HG03280 (cell line): Measurements from ENCODE around the gene KRTAP5-2.

ENCODE experiments used
- ATAC-seq: cut with Tn5 transposase; IDR thresholded peaks from one replicate; pipeline ENCODE4 v1.9.1; 2021; ENCODE audit warnings: mild to moderate bottlenecking, moderate library complexity; ENCODE audit not compliant: unreplicated experiment

The KRTAP5-2 gene

DNA sequence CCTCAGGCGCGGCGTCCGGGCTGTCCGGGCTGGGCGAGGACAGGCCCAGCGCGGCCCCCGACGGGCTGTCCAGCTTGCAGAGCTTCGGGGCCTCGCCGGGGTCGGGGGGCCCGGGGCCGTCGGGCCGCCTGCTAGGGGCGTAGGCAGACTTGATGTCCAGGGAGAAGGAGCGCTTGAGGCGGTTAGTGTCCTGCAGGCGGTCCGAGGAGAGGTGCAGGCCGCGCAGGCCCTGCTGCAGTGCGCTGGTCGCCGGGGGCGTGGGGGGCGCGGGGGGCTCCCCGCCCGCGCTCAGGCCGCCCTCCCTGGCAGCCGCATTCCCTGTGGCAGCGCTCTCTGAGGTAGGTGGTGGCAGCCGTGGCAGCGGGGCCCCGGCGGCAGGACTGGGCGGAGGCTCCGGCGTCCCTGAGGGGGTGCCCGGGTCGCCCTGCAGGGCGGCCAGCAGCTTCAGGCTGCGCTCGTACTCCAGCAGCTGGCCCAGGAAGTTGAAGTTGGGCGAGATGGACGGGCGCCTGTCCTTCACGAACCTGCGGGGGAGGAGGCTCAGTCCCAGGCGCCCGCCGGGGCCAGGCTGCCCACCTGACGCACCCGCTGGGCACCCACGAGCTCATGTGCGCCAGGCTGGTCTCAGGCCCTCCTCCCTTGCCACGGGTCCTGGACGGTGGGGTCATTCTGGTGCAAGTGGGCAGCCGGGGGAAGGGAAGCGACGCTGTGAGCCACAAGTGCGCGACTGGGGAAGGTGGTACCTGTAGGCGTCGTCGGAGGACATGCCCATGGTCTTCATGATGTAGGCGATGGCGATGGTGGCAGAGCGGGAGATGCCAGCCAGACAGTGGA lies 40.8 kb downstream of the KRTAP5-2 start:
- no peak for ATAC-seq

DNA sequence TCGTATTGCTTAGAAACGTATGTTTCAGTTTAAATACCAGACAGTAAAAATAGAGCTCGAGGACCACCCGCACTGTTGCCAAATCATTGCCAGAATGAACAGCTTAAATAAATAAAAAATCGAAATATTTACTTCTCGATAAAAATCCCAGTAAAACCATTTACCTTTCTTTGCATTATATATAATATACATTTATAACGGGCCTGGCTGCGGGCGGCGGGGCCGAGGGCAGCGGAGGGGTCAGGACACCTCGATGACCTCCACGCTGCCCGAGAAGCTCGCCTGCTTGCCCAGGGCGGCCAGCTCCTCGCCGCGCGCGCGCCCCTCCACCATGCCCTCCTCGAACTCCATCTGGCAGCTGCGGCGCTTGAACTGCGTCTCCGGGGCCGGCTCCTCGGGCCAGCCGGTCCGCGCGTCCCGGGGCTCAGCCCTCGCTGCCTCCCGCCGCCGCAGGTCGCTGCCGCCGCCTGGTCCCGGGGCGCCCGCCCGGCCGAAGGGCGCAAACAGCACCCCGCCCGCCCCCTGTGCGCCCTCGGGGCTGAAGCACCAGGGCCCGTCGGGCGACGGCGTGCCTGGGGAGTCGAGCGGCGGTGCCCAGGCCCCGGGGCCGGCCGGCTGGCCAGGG lies 41.7 kb downstream of the KRTAP5-2 start:
- ATAC-seq, result no peak

DNA sequence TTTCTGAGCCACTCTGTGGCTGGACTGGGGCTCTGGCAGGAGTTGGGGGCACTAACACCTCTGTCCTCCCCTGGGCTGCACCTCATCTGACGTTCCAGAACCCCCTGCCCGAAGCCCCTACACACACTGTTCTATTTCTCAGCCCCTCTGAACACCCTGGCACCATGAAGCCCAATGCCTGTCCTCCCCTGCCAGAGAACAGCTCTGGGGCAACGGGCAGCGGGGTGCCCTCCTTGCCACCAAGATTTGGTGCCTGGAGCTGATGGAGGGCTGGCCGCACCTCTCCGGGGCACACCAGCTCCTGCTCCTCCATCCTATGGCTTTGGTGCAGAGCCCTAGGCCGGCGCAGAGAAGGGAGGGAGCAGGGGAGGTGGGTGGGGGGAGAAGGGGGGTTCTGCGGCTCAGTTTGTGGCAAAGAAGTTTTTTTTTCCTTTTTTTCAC lies 42.4 kb downstream of the KRTAP5-2 start:
- ATAC-seq, result no peak

DNA sequence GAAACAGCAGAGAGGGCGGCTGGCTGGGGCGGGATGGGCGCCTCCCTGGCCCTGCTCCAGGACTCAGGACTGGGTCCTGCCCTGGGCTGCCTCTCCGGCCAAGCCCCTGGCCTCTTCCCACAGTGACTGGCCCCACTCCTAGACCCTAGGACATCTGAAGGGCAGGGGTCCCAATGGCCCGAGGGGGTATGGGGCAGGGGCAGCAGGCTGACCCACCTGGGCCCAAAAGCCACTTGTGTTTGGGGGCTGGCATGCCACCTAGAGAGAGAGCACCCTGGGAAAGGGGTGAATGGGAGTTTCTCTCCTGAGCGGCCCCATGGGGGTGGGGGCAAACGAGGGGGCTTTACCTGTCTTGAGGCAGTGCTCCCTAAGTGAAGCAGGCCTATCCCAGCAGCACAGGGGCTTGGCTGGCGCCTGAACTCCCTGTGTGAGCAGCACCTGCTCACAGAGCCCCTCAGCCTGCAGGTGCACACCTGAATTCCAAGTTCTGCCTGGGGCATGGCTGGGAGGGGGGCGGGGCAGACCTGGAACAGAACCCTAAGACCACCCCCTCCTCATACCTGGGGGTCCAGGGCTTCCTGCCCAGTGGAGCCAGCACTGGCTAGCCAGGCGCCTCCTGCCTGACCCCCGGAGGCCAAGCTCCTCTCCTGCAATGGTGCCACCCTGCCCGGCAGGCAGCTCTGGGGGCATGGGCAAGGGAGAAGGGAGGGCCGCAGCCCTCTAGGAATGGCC lies 42.9 kb downstream of the KRTAP5-2 start:
- ATAC-seq, result no peak

DNA sequence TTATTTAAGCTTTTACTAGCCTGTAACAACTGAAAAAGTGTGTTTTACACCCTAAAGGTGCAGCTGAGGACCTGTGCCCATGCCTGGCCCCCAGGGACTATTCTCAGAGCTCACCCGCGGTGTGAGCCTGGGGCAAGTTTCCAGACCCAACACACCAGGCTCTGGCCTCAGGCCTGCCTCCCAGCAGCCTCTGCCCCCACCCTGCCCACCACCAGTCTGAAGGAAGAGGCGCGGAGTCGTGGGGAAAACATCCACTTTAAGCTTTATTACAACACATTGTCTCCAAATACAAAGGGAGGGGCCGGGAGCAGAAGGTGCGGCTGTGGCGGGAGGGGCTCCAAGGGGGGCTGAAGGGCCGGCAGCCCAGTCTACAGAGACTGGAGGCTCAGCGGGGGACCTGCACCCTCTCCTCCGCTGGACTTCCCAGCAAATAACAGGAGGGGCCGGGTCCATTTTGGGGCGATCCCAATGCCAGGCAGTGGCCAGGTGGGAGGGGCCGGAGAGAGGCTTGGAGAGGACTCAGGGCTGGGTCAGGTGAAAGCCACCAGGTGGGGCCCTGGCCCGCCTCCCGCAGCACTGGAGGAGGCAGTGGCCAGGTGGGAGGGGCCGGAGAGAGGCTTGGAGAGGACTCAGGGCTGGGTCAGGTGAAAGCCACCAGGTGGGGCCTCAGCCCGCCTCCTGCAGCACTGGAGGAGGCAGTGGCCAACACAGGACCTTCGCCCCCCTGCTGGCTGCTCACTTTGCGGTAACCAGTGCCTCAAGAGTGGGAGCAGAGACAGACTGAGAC lies 44.1 kb downstream of the KRTAP5-2 start:
- no peak for ATAC-seq

DNA sequence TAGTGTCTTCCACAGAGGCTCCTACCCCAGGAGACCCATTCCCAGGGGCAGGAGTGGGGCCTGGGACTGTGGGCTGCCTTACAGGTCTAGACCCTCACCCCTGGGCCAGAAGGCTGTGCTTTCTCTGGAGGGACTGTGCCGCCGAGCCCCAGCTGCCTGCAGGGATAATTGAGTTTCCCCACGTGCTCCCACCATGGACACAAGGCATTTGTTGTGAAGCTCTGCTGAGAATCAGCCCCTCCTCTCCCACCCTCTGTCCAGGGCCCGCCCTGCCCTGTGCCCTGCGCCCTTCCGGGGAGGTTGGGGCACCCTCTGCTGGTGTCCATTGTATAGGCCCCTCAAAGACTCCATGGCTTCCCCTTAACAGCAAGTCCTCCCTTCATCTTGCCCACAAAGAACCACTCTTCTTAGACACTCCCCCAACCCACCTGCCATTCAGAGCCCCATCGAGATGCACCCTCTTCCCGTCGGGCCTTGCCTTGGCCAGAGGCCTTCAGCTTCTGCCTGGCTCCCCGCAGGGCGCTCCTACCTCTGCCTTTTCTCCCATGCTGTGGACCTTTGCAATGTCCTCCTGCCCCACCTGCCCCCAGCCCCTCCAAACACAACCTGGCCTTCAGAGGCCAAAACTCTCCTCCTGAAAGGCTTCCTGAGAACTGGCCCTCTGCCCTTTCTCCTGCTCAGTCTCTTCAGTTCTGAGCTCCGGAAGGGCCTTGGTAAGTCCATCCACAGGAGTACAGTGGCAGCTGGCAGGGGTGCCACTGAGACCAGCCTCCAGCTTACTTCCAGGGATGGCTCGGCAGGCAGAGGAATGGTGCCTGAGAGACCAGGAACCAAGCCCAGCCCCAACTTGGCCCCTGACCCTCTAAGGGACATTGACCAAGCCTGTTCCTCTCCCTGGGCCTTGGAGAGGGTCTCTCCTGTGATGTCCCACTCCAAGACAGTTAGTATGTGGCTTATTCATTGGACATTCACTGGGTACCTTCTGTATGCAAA lies 48.5 kb downstream of the KRTAP5-2 start:
- ATAC-seq, result no peak

DNA sequence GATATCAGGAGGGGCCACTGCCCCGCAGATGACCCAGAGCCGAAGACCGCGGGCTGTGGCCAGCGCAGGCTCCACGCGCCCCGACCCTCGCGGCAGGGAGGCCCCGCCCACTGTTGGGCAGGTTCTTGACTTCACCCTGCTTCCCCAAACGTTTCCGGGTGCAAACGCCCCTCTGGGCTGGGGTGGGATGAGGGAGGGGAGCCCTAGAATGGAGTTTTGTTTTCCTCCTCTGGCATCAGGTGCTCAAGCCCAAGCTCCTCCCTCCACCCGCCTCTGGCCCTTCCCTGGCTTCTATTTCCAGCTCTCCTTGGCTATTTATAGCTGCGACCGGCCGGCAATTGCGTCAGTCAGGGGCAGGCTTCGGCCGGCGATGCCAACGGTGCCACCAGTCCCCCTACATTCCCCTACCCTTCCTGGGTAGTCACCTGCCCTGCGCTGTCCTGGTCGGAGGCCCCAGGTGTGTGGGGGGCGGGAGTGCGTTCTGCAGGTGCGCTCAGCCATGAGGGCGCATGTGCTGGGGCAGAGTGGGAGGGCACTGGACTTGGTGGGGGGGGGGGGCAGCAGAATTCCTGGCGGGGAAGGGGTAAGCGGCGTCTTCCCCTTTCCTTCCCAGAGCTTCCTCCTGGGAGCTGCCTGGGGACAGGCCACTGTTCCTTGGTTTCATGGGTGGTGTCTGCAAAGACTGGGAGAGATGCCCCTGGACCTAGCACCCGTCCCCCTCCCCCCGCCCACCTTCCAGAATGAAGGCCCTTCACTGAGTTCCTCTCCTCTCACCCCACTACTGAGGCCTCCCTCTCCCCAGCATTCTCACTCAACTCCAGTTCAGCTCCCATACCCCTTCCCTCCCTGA lies 49.6 kb downstream of the KRTAP5-2 start:
- no peak for ATAC-seq

DNA sequence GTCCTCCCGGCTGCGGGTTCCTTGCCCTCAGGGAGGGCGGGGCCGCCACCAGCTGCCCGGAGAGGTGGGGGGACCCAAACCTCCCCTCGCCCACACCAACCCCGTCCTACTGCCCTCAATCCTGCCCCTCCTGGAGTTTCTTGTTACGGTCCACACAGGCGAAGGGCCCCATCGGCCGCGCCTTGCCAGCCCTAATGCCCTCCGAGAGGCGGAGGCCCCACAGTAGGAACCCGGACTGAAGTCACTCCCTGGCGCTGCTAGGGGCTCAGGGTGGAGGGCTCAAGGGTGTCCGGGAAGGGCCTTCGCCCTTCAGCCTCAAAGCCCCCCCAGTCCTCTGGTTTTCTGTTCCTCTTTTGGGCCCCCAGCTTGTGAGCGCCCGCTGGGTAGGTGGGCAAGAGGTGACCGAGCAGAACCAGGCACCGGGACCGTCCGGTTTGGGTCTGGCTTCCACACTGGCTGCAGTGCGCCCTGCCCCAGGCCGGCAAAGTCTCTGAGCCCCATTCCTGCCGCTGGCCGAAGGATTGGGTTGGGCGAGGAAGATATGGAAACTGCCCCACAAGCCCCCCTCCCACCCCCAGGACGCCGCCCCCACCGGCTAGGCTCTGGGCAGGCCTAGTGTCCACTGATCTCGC lies 50.5 kb downstream of the KRTAP5-2 start:
- no peak for ATAC-seq
